Brain microvascular endothelial cell (primary cell): Measurements from ENCODE around the gene POT1.
"Not testable (repeated sequence)": the region's sequence is repeated elsewhere in the genome, so short reads cannot be mapped to it uniquely, and the experiment has no call there.

Source experiments
- DNase-seq: peaks from one replicate; pipeline ENCODE4 v3.0.0-alpha.2; 2020
- H3K27ac ChIP-seq: fragments of 250-450 bp; sonication (Bioruptor Pico); 2 replicates; pipeline ENCODE4 v1.5.1; 2020; ENCODE audit warnings: mild to moderate bottlenecking, moderate library complexity
- H3K27me3 ChIP-seq: fragments of 250-450 bp; sonication (Bioruptor Pico); replicated peaks from 2 replicates; pipeline ENCODE4 v1.5.1; 2020; ENCODE audit warnings: mild to moderate bottlenecking
- H3K36me3 ChIP-seq: fragments of 250-450 bp; sonication (Bioruptor Pico); replicated peaks from 2 replicates; pipeline ENCODE4 v1.5.1; 2020; ENCODE audit warnings: mild to moderate bottlenecking
- H3K4me3 ChIP-seq: 2 replicates; pipeline ENCODE4 v1.5.1; 2011; ENCODE audit warnings: low read depth, mild to moderate bottlenecking, control low read depth, low read length, moderate library complexity
- in situ Hi-C: cut with HindIII; loops from 2 replicates; pipeline ENCODE4 v1.10.0; 2017; ENCODE audit warnings: low sequenced_read_pairs, low pct_ligation_motif_present
- TF ChIP-seq, protein P1 (sequence below): IDR thresholded peaks from 2 replicates; pipeline ENCODE4 v1.5.1; 2011; ENCODE audit warnings: low read depth, mild to moderate bottlenecking, moderate library complexity, low read length, control low read depth, inconsistent platforms; ENCODE audit errors: missing control alignments

POT1 gene

GRCh38 chr7:124929467-124930172, at the start of gene POT1:
Gene POT1, minus strand, starts transcription at chr7:124929825. Its CDS starts 32,652 bp downstream, at chr7:124897173.
- no peaks in the 10 kb centered on the region for H3K27me3 ChIP-seq
- peak within 1 kb of the TSS; percentile 88 for H3K4me3 ChIP-seq
- TF ChIP-seq, protein P1, sequence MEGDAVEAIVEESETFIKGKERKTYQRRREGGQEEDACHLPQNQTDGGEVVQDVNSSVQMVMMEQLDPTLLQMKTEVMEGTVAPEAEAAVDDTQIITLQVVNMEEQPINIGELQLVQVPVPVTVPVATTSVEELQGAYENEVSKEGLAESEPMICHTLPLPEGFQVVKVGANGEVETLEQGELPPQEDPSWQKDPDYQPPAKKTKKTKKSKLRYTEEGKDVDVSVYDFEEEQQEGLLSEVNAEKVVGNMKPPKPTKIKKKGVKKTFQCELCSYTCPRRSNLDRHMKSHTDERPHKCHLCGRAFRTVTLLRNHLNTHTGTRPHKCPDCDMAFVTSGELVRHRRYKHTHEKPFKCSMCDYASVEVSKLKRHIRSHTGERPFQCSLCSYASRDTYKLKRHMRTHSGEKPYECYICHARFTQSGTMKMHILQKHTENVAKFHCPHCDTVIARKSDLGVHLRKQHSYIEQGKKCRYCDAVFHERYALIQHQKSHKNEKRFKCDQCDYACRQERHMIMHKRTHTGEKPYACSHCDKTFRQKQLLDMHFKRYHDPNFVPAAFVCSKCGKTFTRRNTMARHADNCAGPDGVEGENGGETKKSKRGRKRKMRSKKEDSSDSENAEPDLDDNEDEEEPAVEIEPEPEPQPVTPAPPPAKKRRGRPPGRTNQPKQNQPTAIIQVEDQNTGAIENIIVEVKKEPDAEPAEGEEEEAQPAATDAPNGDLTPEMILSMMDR: no peak
- peak; percentile 100 for DNase-seq
- peak within 1 kb of the TSS; percentile 75 for H3K27ac ChIP-seq
- in situ Hi-C loops: no loop called here
- no peaks in the 10 kb centered on the region for H3K36me3 ChIP-seq

DNA sequence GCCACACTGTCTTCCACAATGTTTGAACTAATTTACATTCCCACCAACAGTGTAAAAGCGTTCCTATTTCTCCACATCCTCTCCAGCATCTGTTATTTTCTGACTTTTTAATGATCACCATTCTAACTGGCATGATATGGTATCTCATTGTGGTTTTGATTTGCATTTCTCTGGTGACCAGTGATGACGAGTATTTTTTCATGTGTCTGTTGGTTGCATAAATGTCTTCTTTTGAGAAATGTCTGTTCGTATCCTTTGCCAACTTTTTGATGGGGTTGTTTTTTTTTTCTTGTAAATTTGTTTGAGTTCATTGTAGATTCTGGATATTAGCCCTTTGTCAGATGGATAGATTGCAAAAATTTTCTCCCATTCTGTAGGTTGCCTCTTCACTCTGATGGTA, 45.5 kb upstream of the POT1 start:
- in situ Hi-C loops, H3K4me3 ChIP-seq, H3K27me3 ChIP-seq, H3K36me3 ChIP-seq, H3K27ac ChIP-seq, DNase-seq: not testable (repeated sequence)

DNA sequence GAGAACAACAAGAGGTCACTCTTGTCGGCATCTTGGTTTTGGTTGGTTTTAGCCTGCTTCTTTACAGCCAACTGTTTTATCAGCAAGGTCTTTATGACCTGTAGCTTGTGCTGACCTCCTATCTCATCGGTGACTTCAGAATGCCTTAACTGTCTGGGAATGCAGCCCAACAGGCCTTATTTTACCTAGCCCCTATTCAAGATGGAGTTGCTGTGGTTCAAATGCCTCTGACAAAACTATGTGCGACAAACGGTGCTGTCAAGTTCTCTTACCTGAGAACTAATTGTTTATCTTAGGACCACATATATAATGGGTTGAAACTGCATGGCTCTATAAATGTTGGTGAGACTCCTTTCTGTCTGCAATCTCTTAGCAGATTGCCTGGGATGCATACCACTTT, 35.9 kb upstream of the POT1 start:
- DNase-seq: no peak

GRCh38 chr7:124959676-124960075, 30.1 kb upstream of the POT1 start:
- Histone ChIP-seq H3K36me3 (no peaks in the 10 kb centered on the region), H3K27ac (no peak overlapping the region), H3K4me3 (no peak overlapping the region), H3K27me3 (no peaks in the 10 kb centered on the region)
- in situ Hi-C loops: no loop called here
- TF ChIP-seq, protein P1: no peak
- DNase-seq: no peak

More for the DNA sequence above, 35.9 kb upstream of the POT1 start:
- H3K27ac ChIP-seq: no peak overlapping the region
- no peak overlapping the region for H3K4me3 ChIP-seq
- H3K27me3 ChIP-seq: no peaks in the 10 kb centered on the region
- TF ChIP-seq, protein P1: no peak
- H3K36me3 ChIP-seq: no peaks in the 10 kb centered on the region
- in situ Hi-C loops: no loop called here

- H3K36me3 ChIP-seq, H3K27me3 ChIP-seq, H3K27ac ChIP-seq, DNase-seq, H3K4me3 ChIP-seq, in situ Hi-C loops: not testable (repeated sequence)
Measured at GRCh38 chr7:124957952-124958351, 28.3 kb upstream of the POT1 start.

DNA sequence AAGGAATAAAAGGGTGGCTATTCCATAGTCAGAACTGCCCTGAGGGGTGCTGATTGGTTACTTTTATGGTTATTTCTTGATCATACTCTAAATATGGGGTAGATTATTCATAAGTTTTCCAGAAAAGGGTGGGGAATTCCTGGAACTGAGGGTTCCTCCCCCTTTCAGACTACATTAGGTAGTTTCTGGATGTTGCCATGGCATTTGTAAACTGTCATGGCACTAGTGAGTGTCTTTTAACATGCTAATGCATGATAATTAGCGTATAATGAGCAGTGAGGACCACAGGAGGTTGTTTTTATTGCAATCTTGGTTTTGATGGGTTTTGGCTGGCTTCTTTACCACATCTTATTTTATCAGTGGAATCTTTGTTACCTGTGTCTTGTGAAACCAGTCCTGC, 26.5 kb upstream of the POT1 start:
- in situ Hi-C loops: no loop called here
- Histone ChIP-seq H3K4me3 (no peak overlapping the region), H3K36me3 (no peaks in the 10 kb centered on the region), H3K27me3 (no peaks in the 10 kb centered on the region), H3K27ac (no peak overlapping the region)
- no peak for DNase-seq
- TF ChIP-seq, protein P1: no peak

- DNase-seq: no peak
- TF ChIP-seq, protein P1: no peak
- H3K4me3 ChIP-seq: no peak overlapping the region
- H3K36me3 ChIP-seq: no peaks in the 10 kb centered on the region
- no peaks in the 10 kb centered on the region for H3K27me3 ChIP-seq
- no peak overlapping the region for H3K27ac ChIP-seq
- in situ Hi-C loops: no loop called here
Measured at GRCh38 chr7:124954790-124955189, 25.2 kb upstream of the POT1 start.
